GM18951 (cell line): ENCODE measurements around the gene CCDC88C.

Experiments used
- POLR2A ChIP-seq: IDR thresholded peaks from 4 replicates; pipeline ENCODE4 v1.6.1; 2011; ENCODE audit warnings: mild to moderate bottlenecking; ENCODE audit not compliant: insufficient read length, insufficient read depth; ENCODE audit errors: extremely low read depth
- in situ Hi-C: fragments of 300-500 bp; cut with MboI; formaldehyde crosslinking; loops from one replicate; pipeline ENCODE4 v1.12.0; 2022; ENCODE audit warnings: low sequenced_read_pairs, mixed read lengths, inconsistent platforms; ENCODE audit not compliant: unreplicated experiment

CCDC88C gene

DNA sequence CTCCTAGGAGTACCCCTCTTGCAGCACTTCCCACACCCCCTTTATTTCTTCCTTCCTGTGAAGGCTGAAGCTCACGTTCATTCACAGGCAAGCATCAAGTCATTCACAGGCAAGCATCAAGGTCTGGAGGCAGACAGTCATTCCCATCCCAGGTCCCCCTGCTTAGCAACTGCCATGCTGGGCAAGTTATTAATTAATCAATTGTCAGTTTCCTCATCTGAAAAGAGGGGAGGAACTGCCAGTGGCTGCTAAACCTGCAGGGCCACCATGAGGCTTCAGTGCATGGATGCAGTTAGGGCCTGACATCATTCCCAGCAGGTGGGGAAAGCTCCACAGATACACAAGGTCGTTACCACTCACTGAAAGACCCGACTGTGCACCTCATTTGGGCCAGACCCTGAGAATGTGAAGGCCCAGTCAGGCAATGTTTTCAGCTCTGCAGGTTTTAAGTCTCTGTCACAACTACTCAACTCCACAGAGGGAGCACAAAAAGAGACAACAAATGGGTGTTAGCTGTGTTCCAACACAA, 88.1 kb downstream of the CCDC88C start:
- no peak for TF ChIP-seq POLR2A
- in situ Hi-C loops, result no loop called here

DNA sequence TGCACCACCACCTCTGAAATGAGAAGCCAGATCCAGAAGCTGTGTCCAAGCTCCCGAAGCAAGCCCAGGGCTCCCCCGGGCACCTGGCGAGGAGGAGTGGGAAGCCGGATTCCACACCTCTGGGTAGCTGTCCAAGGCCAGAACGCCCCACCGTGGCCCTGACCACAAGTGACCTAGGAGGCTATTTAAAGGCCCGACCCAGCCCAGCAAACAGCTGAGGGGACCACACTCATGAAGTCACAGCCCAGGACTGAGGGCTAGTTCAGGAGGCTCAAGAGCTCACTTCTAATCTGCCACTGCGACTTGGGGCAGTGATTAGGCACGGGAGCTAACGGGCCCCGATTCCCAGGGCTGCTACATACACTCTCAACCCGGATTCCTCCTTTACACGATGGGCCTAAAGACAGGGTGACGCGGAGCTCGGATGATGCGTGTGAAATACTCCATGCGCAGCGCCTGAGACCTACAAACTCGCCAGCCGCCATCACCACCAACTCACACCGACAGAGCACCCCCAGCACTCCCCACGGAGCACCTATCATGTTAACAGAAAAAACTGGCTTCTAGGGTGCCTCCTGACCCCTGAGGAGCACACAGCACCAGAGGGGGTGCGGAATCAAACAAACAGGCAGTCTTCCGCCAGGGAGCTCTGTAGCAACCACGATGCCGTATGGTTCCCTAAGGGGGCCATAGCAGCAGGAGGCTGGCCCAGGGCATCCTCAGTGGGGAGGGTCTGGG, 89.1 kb downstream of the CCDC88C start:
- no peak for TF ChIP-seq POLR2A
- in situ Hi-C loops, result no loop called here

DNA sequence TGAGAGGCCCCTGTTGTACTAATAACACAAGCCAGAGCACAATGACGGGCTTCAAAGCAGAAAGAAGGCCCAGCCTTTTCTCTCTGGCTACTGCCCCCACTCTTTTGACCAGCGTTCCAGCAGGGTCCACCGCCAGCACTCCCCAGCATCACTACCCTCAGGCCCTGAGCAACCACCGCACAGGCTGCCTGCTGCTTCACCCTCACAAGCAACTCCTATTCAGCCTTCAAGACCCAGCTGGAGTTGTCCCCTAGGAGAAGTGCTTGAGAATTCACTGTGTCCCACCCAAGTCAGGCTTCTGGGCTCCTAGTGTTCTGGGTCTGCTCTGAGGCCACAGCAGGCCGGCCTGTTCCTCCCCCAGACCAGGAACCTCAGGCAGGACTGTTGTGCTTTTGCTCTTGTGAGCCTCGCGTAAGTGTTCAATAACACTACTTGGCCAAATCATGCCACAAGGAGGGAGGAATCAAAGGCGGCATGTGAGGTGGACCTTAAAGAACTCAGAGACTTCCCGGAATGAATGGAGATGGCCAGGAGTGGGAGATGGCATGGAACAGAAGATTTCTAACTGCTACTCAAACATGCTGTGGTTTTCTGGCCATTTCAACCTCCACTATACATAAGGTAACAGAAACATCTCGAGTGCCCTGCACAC, 89.8 kb downstream of the CCDC88C start:
- in situ Hi-C loops, result no loop called here
- TF ChIP-seq POLR2A, result no peak

DNA sequence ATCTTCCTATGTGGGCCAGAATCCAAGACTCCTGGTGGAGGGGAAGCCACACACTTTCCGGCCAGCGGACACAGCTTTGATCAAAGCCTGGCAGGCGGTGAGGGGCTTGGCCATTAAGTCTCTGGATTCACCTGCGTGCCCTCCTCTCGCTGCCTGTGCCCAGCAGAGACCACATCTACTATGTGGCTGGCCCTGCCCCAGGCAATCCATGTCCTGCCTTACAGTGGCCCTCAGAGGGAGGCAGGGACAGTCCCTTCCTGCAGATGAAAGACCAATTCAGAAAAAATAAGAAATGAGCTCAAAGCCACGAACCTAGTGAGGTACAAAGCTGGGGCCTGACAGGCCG, 90.4 kb downstream of the CCDC88C start:
- TF ChIP-seq POLR2A, result no peak
- in situ Hi-C loops, result no loop called here

DNA sequence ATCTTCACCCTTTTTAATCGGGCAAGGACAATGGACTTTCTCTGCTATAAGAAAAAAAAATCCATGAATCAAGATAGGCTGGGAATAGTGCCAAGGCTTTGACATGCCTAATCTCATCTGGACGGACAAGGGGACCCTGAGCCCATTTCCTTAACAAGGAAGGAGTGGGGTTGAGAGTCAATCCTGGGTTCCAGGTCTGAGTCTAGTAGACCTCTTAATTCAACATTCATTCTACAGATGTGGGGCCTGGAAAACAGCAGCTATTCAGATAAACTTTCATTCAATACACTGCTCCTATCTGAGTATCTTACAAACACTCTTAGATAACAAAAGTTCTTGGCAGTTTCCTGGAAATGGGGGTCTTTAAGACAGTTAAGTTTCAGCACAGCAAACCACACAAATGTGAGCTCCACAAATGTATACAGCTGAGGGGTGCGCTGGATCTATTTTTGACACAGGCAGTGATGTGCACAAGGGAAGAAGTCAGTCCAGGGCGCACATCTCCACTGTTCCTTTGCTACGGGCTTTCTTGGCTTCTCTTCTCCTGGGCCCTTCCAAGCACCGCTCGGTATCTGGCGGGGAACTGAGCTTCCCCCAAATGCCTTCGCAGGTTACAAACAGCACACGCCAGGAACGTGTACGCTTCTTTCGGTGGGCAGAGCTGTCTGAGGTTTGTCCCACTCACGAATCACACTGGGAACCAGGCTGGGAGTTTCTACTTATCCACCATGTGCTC, 90.9 kb downstream of the CCDC88C start:
- in situ Hi-C loops, result no loop called here
- no peak for TF ChIP-seq POLR2A

DNA sequence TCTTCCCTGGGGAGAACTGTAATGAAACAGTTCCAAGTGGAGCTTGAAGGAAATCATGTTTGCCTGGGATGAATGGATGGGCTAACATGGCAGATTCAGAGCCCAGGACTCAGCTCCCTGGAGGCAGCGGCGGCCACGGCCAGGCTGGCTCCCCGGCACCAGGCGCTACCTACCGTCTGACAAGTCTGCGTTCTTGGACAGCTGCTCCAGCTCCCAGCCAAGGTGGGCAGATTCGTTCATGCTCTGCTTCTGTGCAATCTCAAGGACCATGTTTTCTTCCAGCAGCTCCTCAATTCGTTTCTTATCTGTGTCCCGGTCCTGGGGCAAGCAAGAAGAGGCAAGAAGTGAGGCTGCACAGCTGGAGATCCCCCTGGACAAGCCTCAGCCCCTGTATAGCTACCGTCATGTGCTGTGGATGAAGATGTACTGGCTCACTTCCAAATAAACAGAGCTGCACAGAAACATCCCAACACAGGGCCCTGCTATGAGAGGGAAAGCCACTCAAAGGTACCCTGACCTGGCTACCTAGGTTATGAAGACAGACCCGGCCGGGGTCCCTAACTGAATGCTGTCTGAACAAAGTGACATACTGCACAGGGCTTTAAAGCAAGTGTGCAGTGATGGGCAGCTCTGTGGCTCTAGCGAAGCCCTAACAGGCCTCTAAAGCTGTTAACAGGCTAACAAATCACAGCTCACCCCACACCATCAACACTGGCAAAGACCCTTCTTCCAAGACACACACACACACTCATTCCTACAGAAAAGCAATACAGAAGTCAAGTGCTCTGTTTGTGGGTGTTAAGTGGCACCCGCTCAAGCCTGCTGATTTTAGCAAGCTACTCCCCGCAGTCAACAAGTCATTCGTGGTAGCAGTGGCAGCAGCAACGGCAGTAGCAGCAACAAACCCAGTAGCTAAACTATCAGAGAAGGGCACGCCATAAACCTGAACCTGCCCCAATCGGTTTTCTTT, 92.7 kb downstream of the CCDC88C start:
- TF ChIP-seq POLR2A, result no peak
- in situ Hi-C loops, result no loop called here

DNA sequence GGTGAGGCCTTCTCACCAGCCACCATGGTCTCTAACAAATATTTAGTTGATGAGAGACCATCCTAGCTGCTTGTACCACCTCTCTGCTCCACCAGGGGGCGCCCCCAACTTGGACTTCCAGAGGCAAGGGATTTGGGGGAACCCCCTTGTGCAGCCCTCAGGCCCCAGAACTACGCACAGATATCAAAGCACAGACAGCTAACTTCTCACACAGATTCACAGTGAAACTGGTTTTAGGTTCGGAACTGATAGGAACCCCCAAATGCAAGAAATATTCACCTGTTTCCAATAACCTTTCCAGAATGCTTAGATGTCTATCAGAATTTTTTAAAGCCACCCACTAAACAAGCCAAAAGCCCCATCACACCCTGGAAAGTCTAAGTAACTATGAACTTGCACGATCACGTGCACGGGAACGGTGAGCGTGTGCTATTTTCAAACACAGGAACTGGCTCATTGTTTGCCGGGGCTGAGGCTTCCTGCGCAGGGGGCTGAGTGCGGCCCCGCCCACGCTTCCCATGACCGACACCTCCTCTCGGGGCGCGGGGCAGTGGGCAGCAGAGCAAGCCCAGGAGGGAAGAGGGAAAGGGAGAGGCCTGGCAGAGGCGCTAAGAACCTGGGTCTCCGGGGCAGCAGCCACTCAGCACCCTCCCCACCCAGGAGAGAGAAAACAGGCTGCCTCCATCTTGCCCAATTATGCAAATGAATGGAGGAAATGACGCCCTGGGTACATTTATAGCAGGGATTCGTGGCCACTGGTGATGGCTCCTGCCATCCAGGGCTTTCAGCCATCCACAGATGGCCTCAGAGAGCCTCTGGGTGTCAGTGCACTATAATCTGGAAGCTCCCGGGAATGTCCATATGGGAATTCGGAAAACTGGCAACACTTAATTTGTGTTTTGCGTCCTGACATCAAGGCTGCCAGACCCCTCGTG, 93.7 kb downstream of the CCDC88C start:
- TF ChIP-seq POLR2A, result no peak
- in situ Hi-C loops, result no loop called here

DNA sequence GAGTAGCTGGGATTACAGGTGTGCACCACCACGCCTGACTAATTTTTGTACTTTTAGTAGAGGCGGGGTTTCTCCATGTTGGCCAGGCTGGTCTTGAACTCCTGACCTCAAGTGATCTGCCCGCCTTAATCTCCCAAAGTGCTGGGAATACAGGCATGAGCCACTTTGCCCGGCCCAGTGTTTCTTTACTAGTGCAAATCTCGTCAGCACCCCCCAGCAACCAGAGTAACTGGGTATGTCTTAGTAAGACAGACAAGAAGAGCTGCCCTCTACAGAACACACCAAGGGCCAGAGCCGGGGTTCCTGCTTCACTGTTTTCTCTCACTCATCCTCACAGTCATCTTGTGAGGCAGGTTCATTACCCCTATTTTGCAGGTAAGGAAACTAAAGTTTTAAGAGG, 94.6 kb downstream of the CCDC88C start:
- in situ Hi-C loops, result no loop called here
- TF ChIP-seq POLR2A, result no peak

DNA sequence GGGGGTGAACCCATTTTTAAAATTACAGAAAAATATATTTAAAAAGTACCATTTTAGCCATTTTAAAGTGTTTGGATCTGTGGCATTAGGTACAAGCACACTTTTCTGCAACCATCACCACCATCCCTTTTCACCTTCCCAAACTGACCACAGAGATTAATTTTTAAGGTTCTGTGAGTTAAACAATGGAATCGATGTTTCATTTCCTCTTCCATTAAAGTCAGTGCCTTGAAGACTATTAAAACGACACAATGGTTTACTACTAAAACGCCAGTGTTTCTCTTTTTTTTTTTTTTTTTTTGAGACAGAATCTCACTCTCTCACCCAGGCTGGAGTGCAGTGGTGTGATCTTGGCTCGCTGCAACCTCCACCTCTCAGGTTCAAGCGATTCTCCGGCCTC, 95.0 kb downstream of the CCDC88C start:
- in situ Hi-C loops, result no loop called here
- TF ChIP-seq POLR2A, result no peak

DNA sequence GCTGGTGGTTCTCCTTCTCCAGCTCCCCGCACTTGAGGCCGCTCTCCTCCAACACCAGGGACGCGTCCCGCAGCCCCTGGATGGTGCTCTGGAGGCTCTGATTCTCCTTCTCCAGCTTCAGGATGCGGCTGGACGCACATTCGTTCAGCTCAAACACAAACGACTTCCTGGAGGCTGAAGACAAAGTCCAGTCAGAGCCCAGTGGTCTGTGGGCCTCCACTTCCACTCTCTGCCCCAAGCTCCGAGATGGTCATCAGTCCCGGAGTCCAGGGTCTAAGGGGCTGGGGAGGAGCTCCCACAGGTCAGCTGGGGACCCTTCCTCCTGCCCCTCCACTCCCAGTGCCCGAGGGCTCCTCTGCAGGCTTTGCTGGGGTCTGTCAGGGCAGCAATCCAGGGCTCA, 96.5 kb downstream of the CCDC88C start:
- no peak for TF ChIP-seq POLR2A
- in situ Hi-C loops, result no loop called here

DNA sequence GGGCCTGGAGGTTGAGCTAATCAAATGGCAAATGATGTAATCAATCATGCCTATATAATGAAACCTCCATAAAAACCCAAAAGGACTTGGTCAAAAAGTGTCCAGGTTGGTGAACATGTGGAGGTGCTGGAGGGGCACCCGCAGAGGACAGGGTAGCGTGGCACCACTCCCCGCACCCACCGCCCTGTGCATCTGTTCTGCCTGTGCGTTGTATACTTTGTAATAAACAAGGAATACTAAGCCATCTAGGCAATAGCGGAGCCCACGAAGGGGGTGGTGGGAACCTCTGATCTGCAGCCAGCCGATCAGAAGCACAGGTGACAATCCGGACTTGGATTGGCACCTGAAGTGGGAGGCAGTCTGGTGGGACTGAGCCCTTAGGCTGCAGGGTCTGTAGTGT, 97.4 kb downstream of the CCDC88C start:
- TF ChIP-seq POLR2A, result no peak

DNA sequence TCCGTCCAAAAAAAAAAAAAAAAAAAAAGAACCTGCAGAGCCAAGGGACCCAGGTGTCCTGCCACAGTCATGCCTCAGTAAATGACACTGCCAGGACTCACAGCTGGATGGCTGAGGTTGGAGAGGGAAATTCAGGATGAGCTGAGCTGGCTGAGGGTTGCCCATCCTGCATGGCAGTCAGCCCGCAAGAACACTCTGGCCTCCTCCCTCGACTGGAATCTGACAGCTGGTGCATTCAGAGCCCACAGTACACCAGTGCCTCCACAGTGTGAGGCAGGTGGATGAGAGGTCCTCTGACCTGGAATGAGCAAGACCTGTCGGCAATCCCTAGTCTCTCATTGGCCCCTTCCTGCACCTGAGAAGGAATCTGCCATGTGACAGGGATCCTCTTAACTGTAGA, 98.7 kb downstream of the CCDC88C start:
- TF ChIP-seq POLR2A, result no peak
- in situ Hi-C loops, result loop anchor here (10.0 kb wide), 1 partner anchor 106 kb away; no protein-coding TSS in a partner anchor

More for the DNA sequence above, 97.4 kb downstream of the CCDC88C start:
- in situ Hi-C loops, result no loop called here
